Vagina (tissue), 2 donors: ENCODE results near the gene LAMC3. TPM values are rescaled to one million over a fixed set of nuclear protein-coding genes. Genes with fewer than 3 reads are reported as not detected.

ENCODE experiments used
- DNase-seq, 2 donors: peaks; one replicate each; pipeline ENCODE4 v3.0.0-alpha.2; 2017; ENCODE audit errors: extremely low spot score in 2 of 2
- H3K27ac ChIP-seq: fragments of 200-600 bp; sonication (generic); one replicate; pipeline ENCODE4 v1.5.1; 2019
- H3K27me3 ChIP-seq: fragments of 200-600 bp; sonication (generic); one replicate; pipeline ENCODE4 v1.5.1; 2019
- H3K36me3 ChIP-seq, 2 donors: fragments of 200-600 bp; sonication (generic); one replicate each; pipeline ENCODE4 v1.5.1; 2017 to 2019
- H3K4me1 ChIP-seq: fragments of 200-600 bp; sonication (generic); one replicate; pipeline ENCODE4 v1.5.1; 2019
- H3K4me3 ChIP-seq, 2 donors: fragments of 200-600 bp; sonication (generic); 1 replicate in 1 of 2; 2 replicates in 1 of 2; pipeline ENCODE4 v1.5.1; 2016 to 2019
- H3K9me3 ChIP-seq: fragments of 200-600 bp; sonication (generic); one replicate; pipeline ENCODE4 v1.5.1; 2019
- POLR2A ChIP-seq, 2 donors: fragments of 450-650 bp; IDR thresholded peaks; one replicate each; pipeline ENCODE4 v1.6.1; 2017; ENCODE audit warnings: antibody characterized with exemption in 2 of 2, mild to moderate bottlenecking in 2 of 2, moderate library complexity in 2 of 2
- POLR2AphosphoS5 ChIP-seq, 2 donors: sonication (generic); formaldehyde crosslinking; IDR thresholded peaks; one replicate each; pipeline ENCODE4 v1.9.0; 2017; ENCODE audit warnings: antibody characterized with exemption in 2 of 2, mild to moderate bottlenecking in 2 of 2, low read depth in 1 of 2; ENCODE audit not compliant: insufficient read depth in 1 of 2
- intact Hi-C: fragments of 100-400 bp; cut with DNase I; formaldehyde crosslinking; loops from one replicate; pipeline ENCODE4 v1.15.1; 2023
- total RNA-seq: library from RNA; depleted of rRNA; stranded (reverse); fragments of >200 nt; gene quantifications from one replicate; pipeline ENCODE4 v1.2.3, GENCODE V29; 2016
- TF ChIP-seq, protein P1 (sequence below), 3 experiments: fragments of 450-650 bp in 2 of 3; fragments of 200-600 bp in 1 of 3; sonication (generic) in 1 of 3; IDR thresholded peaks; one replicate each; pipeline ENCODE4 v1.5.1; 2017 to 2019; ENCODE audit warnings: antibody characterized with exemption in 3 of 3, mild to moderate bottlenecking in 2 of 3, moderate library complexity in 2 of 3

LAMC3 gene
- total RNA-seq, 1 donor from 2014 or later = 13.3 TPM

DNA sequence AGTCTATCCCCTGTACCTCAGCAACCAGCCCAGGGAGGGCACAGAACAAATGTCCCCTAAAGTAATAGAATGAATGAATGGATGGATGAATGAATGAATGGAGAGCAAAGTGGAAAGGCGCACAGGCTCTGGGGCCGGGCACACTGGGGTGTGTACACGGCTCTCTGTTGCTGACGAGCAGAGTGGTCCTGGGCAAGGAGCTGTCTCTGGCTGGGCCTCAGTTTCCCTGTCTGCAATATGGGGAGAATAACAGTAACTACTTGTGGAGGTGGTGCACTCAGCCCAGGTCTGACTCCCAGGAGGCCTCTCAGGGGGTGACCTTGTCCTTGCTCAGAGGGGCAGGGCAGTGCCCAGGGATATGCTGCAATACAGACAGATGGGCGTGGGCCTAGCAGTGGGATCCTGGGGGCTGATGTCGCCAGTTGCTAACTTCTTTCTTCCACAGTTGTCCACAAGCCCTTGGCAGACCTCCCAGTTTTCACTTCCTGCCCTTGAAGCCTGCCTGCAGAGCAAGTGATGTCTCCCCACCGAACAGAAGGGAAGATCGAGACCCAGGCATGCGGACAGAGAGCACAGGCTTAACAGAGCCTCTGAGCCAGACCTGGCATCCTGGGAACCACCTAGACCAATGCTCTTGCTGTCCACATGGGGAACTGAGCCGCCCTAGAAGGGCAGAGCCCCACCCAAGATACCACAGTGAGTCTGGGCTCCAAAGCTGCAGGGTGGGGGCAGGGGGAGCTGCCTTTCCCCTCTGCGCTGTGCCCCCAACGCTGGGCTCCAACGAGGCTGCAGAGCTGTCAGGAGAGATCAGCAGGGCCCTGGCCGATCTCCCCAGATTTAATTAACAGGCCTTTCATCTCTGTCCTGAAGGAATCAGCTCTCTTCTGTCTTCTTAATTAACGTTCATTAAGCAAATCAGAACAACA is 13.6 kb upstream of the LAMC3 start:
- no peak for TF ChIP-seq POLR2AphosphoS5 (IDR thresholded peaks at IDR 0.05; ENCODE audit: insufficient read depth in 1 of 2, low read depth in 1 of 2)
- no peak for TF ChIP-seq POLR2A (IDR thresholded peaks at IDR 0.05)
- TF ChIP-seq, protein P1, sequence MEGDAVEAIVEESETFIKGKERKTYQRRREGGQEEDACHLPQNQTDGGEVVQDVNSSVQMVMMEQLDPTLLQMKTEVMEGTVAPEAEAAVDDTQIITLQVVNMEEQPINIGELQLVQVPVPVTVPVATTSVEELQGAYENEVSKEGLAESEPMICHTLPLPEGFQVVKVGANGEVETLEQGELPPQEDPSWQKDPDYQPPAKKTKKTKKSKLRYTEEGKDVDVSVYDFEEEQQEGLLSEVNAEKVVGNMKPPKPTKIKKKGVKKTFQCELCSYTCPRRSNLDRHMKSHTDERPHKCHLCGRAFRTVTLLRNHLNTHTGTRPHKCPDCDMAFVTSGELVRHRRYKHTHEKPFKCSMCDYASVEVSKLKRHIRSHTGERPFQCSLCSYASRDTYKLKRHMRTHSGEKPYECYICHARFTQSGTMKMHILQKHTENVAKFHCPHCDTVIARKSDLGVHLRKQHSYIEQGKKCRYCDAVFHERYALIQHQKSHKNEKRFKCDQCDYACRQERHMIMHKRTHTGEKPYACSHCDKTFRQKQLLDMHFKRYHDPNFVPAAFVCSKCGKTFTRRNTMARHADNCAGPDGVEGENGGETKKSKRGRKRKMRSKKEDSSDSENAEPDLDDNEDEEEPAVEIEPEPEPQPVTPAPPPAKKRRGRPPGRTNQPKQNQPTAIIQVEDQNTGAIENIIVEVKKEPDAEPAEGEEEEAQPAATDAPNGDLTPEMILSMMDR (IDR thresholded peaks at IDR 0.05) = no peak
- Histone ChIP-seq H3K4me1 (no peaks in the 10 kb centered on the region), H3K27ac (no peak overlapping the region), H3K4me3 (no peak overlapping the region), H3K9me3 (no peaks in the 10 kb centered on the region), H3K27me3 (no peaks in the 10 kb centered on the region), H3K36me3 (no peaks in the 10 kb centered on the region)
- DNase-seq = no peak
- intact Hi-C loops = no loop called here

DNA sequence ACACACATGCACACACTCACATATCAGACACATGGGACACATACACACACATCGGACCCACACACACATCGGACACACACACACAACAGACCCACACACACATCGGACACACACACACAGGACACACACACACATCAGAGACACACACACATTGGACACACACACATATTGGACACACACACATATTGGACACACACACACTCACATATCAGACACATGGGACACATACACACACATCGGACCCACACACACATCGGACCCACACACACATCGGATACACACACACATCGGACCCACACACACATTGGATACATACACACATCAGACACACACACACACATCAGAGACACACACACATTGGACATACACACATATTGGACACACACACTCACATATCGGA is 12.8 kb upstream of the LAMC3 start:
- intact Hi-C loops = no loop called here
- no peaks in the 10 kb centered on the region for H3K9me3 ChIP-seq
- no peaks in the 10 kb centered on the region for H3K4me1 ChIP-seq
- TF ChIP-seq, protein P1 (IDR thresholded peaks at IDR 0.05) = no peak
- TF ChIP-seq POLR2AphosphoS5 (IDR thresholded peaks at IDR 0.05; ENCODE audit: insufficient read depth in 1 of 2, low read depth in 1 of 2) (no peak), POLR2A (IDR thresholded peaks at IDR 0.05) (no peak)
- H3K27ac ChIP-seq = no peak overlapping the region
- DNase-seq = no peak
- H3K36me3 ChIP-seq = no peaks in the 10 kb centered on the region
- H3K27me3 ChIP-seq = no peaks in the 10 kb centered on the region
- no peak overlapping the region for H3K4me3 ChIP-seq

DNA sequence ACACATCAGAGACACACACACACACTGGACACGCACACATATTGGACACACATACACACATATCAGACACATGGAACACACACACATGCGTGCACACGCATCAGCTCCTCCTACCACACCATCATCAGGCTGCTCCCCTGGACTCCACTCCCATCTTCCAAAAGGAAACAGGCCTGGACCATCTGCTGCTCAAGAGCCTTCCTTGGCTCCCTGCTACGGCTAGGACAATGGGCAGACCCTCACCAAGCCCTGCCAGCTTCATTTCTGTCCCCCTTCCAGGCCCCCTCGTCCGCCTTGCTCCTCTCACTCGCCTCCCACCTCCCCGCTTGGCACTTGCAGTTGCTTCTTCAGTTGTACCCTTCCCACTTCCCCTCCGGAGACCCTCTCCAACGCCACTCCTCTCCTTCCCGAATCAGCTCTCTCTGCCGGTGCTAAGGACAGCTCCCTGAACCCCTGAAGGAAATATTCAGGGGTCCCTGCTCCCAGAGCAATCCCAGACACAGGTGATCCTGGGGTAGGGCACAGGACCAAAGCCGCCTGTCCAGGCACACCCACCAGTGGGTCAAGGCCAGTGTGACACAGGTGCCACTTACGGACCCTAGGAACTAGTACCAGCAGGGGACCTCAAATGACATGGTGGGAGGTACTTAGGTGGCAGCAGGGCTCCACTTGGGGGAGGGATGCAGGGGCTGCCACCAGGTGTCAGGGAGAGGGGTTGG is 12.1 kb upstream of the LAMC3 start:
- Histone ChIP-seq H3K36me3 (no peaks in the 10 kb centered on the region), H3K27me3 (no peaks in the 10 kb centered on the region)

DNA sequence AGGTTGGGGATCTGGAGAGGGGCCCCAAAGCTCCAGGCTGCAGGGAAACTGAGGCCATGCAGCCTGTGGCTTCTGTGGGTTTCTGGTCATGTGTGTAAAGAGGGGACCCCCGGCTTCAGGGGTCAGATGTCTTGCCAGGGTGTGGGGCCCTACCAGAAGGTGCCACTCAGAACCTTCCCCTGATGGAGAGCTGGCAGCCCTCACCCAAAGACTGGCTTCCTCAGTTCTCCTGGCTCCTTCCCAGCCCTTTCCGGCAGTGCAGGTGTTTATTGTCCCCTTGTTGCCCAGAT is 11.6 kb upstream of the LAMC3 start:
- DNase-seq = no peak
- intact Hi-C loops = no loop called here
- TF ChIP-seq POLR2A (IDR thresholded peaks at IDR 0.05) = no peak
- TF ChIP-seq, protein P1 (IDR thresholded peaks at IDR 0.05) = no peak
- no peak for TF ChIP-seq POLR2AphosphoS5 (IDR thresholded peaks at IDR 0.05; ENCODE audit: insufficient read depth in 1 of 2, low read depth in 1 of 2)
- no peak overlapping the region for H3K27ac ChIP-seq
- no peaks in the 10 kb centered on the region for H3K36me3 ChIP-seq
- no peaks in the 10 kb centered on the region for H3K27me3 ChIP-seq
- no peaks in the 10 kb centered on the region for H3K9me3 ChIP-seq
- no peak overlapping the region for H3K4me3 ChIP-seq
- no peaks in the 10 kb centered on the region for H3K4me1 ChIP-seq

More for the DNA sequence above, 12.1 kb upstream of the LAMC3 start:
- Histone ChIP-seq H3K4me1 (no peaks in the 10 kb centered on the region), H3K4me3 (no peak overlapping the region), H3K9me3 (no peaks in the 10 kb centered on the region), H3K27ac (no peak overlapping the region)
- no peak for DNase-seq
- no peak for TF ChIP-seq POLR2AphosphoS5 (IDR thresholded peaks at IDR 0.05; ENCODE audit: insufficient read depth in 1 of 2, low read depth in 1 of 2)
- TF ChIP-seq POLR2A (IDR thresholded peaks at IDR 0.05) = no peak
- TF ChIP-seq, protein P1 (IDR thresholded peaks at IDR 0.05) = no peak
- intact Hi-C loops = no loop called here
